Choroid plexus epithelial cell (primary cell): ENCODE measurements around the gene COL4A2.
A peak's percentile ranks its signal among the peaks of the same experiment; 100 is the strongest.
"Not testable (repeated sequence)": the region's sequence is repeated elsewhere in the genome, so short reads cannot be mapped to it uniquely, and the experiment has no call there.

Experiments used
- DNase-seq: peaks from one replicate; pipeline ENCODE4 v3.0.0-alpha.2; 2010; ENCODE audit warnings: low read depth
- H3K4me3 ChIP-seq: 2 replicates; pipeline ENCODE4 v1.5.1; 2011; ENCODE audit warnings: low read depth, mild to moderate bottlenecking, control low read depth, low read length, moderate library complexity
- CTCF ChIP-seq: conservative IDR thresholded peaks from 2 replicates; pipeline ENCODE4 v1.5.1; 2011; ENCODE audit warnings: low read depth, mild to moderate bottlenecking, control low read depth, inconsistent platforms, low read length, moderate library complexity

The COL4A2 gene

DNA sequence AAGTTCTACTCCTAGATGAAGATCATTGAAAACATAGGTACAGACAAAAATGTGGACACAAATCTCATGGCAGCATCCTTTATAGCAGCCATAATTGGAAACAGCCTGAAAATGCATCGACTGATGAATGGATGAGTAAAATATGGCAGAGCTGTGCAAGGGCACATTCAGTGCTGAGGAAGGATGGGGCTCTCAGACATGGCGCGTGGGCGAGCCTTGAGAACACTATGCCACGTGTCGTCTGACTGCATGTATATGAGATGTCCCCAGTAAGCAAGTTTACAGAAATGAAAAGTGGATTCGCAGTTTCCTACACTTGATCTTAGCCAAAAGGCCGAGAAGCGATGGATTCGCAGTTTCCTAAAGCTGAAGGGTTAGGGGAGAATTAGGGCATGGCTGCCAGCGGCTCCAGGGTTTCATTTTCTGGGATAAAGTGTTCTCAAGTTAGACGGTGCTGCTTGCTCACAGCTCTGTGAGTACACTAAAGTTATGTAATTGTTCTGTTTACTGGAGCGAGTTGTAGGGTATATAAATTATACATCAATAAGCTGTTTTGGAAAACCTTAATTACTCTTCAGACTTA is 176.4 kb downstream of the COL4A2 start:
- TF ChIP-seq CTCF = no peak
- no peak for DNase-seq
- H3K4me3 ChIP-seq = no peak overlapping the region

- no peak for TF ChIP-seq CTCF
- H3K4me3 ChIP-seq = no peak overlapping the region
- DNase-seq = no peak
Observed at GRCh38 chr13:110484290-110485048, 177.4 kb downstream of the COL4A2 start.

DNA sequence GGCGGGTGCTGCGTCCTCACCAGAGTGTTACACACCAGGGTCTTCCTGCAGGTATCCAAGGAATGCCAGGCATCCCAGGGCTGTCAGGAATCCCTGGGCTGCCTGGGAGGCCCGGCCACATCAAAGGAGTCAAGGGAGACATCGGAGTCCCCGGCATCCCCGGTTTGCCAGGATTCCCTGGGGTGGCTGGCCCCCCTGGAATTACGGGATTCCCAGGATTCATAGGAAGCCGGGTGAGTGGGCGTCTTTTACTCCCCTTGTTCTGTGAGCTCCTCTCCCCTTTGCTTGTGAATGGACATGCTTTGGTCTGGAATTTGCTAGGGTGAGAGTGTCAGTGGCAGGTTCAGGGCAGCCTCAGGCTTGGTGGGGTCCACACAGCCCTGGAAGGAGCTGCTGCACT is 178.5 kb downstream of the COL4A2 start:
- TF ChIP-seq CTCF = no peak
- H3K4me3 ChIP-seq = no peak overlapping the region
- peak; percentile 57 for DNase-seq

- no peak for DNase-seq
Observed at GRCh38 chr13:110486061-110486715, 179.1 kb downstream of the COL4A2 start.

GRCh38 chr13:110486880-110487279 is 179.8 kb downstream of the COL4A2 start:
- H3K4me3 ChIP-seq, DNase-seq: not testable (repeated sequence)

More at GRCh38 chr13:110486061-110486715, 179.1 kb downstream of the COL4A2 start:
- no peak for TF ChIP-seq CTCF
- no peak overlapping the region for H3K4me3 ChIP-seq

DNA sequence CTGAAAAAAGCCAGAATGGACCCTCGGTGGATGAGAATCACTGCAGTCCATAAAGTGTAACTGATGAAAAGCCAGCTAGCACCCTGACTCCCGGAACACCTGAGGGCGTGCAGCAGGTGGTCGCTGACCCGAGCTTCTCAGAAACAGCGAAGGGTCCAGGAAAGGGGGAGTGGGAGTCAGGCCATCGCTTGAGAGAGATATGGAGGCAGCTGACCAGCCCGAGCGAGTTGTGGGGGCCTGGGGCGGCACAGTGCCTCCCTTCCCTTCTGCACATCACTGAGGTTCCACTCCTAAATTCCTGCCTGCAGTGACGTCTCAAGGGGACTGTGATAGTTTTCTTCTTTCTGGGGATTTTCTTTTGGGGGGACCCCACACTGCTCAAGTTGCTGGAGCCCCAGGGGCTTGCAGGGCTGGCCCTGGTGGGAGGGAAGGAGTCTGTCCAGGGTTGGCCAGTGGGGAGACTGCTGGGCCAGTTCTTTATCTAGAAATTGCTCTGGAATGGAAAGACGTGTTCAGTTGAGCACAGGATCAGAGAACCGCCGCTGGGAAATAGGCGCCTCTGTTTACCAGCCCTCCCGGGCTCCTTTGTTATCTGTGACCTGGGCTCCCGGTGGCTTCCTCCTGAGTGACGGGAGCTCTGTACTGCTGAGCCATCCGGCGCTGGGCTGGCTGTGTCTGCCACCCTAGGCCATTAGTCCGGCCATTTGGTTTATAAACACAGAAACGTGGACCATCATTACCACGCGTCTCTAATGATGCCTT is 183.1 kb downstream of the COL4A2 start:
- H3K4me3 ChIP-seq = no peak overlapping the region
- TF ChIP-seq CTCF = no peak
- DNase-seq = no peak

DNA sequence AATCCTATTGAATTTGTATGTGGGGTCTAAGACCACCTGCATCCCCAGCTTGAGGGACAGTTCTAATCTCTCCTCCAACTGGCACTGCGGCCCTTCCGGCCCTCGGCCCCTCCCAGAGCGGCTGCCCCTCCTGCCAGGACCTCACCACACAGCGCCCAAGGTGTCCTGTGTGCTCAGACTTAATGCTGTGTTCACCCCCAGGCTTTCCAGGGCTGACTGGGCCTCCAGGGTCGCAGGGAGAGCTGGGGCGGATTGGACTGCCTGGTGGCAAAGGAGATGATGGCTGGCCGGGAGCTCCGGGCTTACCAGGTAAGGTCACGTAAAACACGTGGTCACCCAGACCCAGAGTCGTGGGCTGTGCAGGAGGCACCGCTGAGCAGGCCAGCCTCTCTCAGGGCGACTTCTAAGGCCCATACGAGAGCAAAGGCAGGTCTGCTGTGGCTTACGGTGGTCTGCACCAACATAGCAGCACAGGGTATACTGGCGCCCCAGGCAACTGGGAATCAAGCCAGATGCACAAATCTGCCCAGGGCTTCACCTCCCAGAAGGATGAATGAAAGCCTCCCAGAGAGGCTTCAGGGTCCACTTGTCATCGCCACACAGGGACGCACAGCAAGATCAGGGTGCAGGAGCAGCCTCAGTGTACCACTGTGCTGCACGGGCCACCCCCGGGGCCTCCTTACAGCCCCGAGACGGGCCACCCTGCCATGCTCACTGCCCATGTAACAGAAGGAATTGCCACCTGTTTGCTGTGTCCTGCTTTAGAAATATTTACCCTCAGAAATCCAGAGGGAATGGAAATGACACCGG is 185.0 kb downstream of the COL4A2 start:
- no peak for DNase-seq
- no peak overlapping the region for H3K4me3 ChIP-seq
- TF ChIP-seq CTCF = no peak
